ENCODE results near the gene BEST1. TPM values are rescaled to one million over a fixed set of nuclear protein-coding genes. Genes with fewer than 3 reads are reported as not detected.

BEST1 gene
- total and polyA plus RNA-seq, 2 of the 13 experiments (the other 11 are each of a cell fraction or from before 2014, with no cell fraction given), result 0.09 to 0.65 TPM

- FAIRE-seq, result no peak
- DNase-seq (ENCODE audit: low spot score), result no peak
- no peaks in the 10 kb centered on the region for H3K36me3 ChIP-seq (replicated peaks in 1 of 2; ENCODE audit: control insufficient read depth in 1 of 2, insufficient read depth in 2 of 2, low read length in 2 of 2)
- H3K27ac ChIP-seq (ENCODE audit: extremely low read length, insufficient read depth, low read length), result no peak overlapping the region
- no peaks in the 10 kb centered on the region for H4K20me1 ChIP-seq (ENCODE audit: insufficient read depth, low read length)
- WGBS (ENCODE audit: low lambda C conversion rate), result 70% methylated on average over 9 of the region's 9 CpGs
- in situ Hi-C loops (cut with HindIII; ENCODE audit: extremely low pct_ligation_motif_present, low pct_unique_long_range_greater_than_20kb), result no loop called here
- ChIA-PET CTCF (ENCODE audit: low intra/inter-chr PET ratio, low total read pairs) (interaction anchor here (1.2 kb wide), 1 partner anchor 128 kb away, joined by 3 read pairs; no protein-coding TSS in a partner anchor), POLR2A (interaction anchor here (0.7 to 10.3 kb wide), 12 partner anchors 7 to 135 kb away, joined by 3 to 138 read pairs (median 4); partner anchors contain the start of gene FTH1)
- no TSS peak for BruUV-seq (replicated peaks)
- H3K27me3 ChIP-seq (ENCODE audit: control insufficient read depth in 1 of 2, insufficient read depth in 2 of 2, low read length in 2 of 2), result no peaks in the 10 kb centered on the region
- H3K9ac ChIP-seq (ENCODE audit: insufficient read depth, low read depth, low read length), result no peak overlapping the region
- H3K4me2 ChIP-seq (ENCODE audit: low read depth, low read length), result peak overlapping the region; percentile 62
- no peaks in the 10 kb centered on the region for H3K79me2 ChIP-seq (ENCODE audit: insufficient read depth, low read length)
- no peak overlapping the region for H2AFZ ChIP-seq (ENCODE audit: low read length)
- intact Hi-C loops (cut with micrococcal nuclease; ENCODE audit: unreplicated experiment), result no loop called here
- H3K9me3 ChIP-seq (ENCODE audit: low read length), result no peaks in the 10 kb centered on the region
- H3K4me1 ChIP-seq (ENCODE audit: insufficient read depth, low read length), result peaks cover 26% of the 10 kb centered on the region
- peak; percentile 29; the same call in 2 of the 3 replicates for ATAC-seq
- peak overlapping the region in 2 of 3 experiments; percentile 2 to 56; a peak in 3 of 6 replicates for H3K4me3 ChIP-seq (replicated peaks in 1 of 3; ENCODE audit: insufficient read depth in 1 of 3, low read depth in 2 of 3, low read length in 3 of 3)
- TF ChIP-seq, protein P1, sequence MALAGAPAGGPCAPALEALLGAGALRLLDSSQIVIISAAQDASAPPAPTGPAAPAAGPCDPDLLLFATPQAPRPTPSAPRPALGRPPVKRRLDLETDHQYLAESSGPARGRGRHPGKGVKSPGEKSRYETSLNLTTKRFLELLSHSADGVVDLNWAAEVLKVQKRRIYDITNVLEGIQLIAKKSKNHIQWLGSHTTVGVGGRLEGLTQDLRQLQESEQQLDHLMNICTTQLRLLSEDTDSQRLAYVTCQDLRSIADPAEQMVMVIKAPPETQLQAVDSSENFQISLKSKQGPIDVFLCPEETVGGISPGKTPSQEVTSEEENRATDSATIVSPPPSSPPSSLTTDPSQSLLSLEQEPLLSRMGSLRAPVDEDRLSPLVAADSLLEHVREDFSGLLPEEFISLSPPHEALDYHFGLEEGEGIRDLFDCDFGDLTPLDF (CRISPR knock-in tag; IDR thresholded peaks at IDR 0.05), result no peak
- TF ChIP-seq ZNF329 (CRISPR knock-in tag; IDR thresholded peaks at IDR 0.05; ENCODE audit: low read depth), result no peak
- peak; percentile 29; the same call in 1 of the 2 replicates for TF ChIP-seq TGIF2 (CRISPR knock-in tag; IDR thresholded peaks at IDR 0.05)
- TF ChIP-seq BCL3 (CRISPR knock-in tag; IDR thresholded peaks at IDR 0.05), result no peak
- no peak for TF ChIP-seq TP53 (CRISPR knock-in tag; conservative IDR thresholded peaks at IDR 0.05)
- no peak for TF ChIP-seq TRAFD1 (CRISPR knock-in tag; IDR thresholded peaks at IDR 0.05; ENCODE audit: borderline replicate concordance)
- TF ChIP-seq EEA1 (CRISPR knock-in tag; IDR thresholded peaks at IDR 0.05; ENCODE audit: borderline replicate concordance), result no peak
- TF ChIP-seq, protein P2, sequence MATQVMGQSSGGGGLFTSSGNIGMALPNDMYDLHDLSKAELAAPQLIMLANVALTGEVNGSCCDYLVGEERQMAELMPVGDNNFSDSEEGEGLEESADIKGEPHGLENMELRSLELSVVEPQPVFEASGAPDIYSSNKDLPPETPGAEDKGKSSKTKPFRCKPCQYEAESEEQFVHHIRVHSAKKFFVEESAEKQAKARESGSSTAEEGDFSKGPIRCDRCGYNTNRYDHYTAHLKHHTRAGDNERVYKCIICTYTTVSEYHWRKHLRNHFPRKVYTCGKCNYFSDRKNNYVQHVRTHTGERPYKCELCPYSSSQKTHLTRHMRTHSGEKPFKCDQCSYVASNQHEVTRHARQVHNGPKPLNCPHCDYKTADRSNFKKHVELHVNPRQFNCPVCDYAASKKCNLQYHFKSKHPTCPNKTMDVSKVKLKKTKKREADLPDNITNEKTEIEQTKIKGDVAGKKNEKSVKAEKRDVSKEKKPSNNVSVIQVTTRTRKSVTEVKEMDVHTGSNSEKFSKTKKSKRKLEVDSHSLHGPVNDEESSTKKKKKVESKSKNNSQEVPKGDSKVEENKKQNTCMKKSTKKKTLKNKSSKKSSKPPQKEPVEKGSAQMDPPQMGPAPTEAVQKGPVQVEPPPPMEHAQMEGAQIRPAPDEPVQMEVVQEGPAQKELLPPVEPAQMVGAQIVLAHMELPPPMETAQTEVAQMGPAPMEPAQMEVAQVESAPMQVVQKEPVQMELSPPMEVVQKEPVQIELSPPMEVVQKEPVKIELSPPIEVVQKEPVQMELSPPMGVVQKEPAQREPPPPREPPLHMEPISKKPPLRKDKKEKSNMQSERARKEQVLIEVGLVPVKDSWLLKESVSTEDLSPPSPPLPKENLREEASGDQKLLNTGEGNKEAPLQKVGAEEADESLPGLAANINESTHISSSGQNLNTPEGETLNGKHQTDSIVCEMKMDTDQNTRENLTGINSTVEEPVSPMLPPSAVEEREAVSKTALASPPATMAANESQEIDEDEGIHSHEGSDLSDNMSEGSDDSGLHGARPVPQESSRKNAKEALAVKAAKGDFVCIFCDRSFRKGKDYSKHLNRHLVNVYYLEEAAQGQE (IDR thresholded peaks at IDR 0.05; ENCODE audit: borderline replicate concordance in 1 of 2, low read depth in 1 of 2, low read length in 2 of 2), result no peak
- TF ChIP-seq, protein P3, sequence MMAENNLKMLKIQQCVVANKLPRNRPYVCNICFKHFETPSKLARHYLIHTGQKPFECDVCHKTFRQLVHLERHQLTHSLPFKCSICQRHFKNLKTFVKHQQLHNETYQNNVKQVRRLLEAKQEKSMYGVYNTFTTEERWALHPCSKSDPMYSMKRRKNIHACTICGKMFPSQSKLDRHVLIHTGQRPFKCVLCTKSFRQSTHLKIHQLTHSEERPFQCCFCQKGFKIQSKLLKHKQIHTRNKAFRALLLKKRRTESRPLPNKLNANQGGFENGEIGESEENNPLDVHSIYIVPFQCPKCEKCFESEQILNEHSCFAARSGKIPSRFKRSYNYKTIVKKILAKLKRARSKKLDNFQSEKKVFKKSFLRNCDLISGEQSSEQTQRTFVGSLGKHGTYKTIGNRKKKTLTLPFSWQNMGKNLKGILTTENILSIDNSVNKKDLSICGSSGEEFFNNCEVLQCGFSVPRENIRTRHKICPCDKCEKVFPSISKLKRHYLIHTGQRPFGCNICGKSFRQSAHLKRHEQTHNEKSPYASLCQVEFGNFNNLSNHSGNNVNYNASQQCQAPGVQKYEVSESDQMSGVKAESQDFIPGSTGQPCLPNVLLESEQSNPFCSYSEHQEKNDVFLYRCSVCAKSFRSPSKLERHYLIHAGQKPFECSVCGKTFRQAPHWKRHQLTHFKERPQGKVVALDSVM (CRISPR knock-in tag; IDR thresholded peaks at IDR 0.05), result peak; percentile 94
- TF ChIP-seq, protein P4, sequence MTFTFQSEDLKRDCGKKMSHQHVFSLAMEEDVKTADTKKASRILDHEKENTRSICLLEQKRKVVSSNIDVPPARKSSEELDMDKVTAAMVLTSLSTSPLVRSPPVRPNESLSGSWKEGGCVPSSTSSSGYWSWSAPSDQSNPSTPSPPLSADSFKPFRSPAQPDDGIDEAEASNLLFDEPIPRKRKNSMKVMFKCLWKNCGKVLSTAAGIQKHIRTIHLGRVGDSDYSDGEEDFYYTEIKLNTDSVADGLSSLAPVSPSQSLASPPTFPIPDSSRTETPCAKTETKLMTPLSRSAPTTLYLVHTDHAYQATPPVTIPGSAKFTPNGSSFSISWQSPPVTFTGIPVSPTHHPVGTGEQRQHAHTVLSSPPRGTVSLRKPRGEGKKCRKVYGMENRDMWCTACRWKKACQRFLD (CRISPR knock-in tag; IDR thresholded peaks at IDR 0.05; ENCODE audit: borderline replicate concordance), result no peak
These were observed 4.1 kb downstream of the BEST1 start for GRCh38 chr11:61954106-61954850.
